HEK293 (cell line): Measurements from ENCODE around the gene LRRFIP1.

Source experiments
- GLI4 ChIP-seq: fragments of 450-650 bp; formaldehyde crosslinking; IDR thresholded peaks from 2 replicates; pipeline ENCODE4 v1.5.1; 2016; ENCODE audit warnings: missing biosample characterization, missing genetic modification characterization
- HOXA7 ChIP-seq: sonication (generic); formaldehyde crosslinking; IDR thresholded peaks from 2 replicates; pipeline ENCODE4 v1.8.1; 2022; ENCODE audit warnings: missing genetic modification reagents, borderline replicate concordance
- HOXC10 ChIP-seq: sonication (generic); formaldehyde crosslinking; IDR thresholded peaks from 2 replicates; pipeline ENCODE4 v1.8.1; 2023; ENCODE audit warnings: mild to moderate bottlenecking, missing genetic modification reagents
- TCF7L2 ChIP-seq: IDR thresholded peaks from 2 replicates; pipeline ENCODE4 v1.6.1; 2011; ENCODE audit warnings: low read depth, mild to moderate bottlenecking, inconsistent platforms, low read length, moderate library complexity, borderline replicate concordance
- ZBTB48 ChIP-seq: fragments of 450-650 bp; formaldehyde crosslinking; IDR thresholded peaks from 2 replicates; pipeline ENCODE4 v1.5.1; 2016; ENCODE audit warnings: missing biosample characterization, missing genetic modification characterization
- ZFP41 ChIP-seq: fragments of 450-650 bp; formaldehyde crosslinking; IDR thresholded peaks from 2 replicates; pipeline ENCODE4 v1.5.1; 2016; ENCODE audit warnings: missing biosample characterization, missing genetic modification characterization, borderline replicate concordance
- ZNF121 ChIP-seq: fragments of 450-650 bp; formaldehyde crosslinking; IDR thresholded peaks from 2 replicates; pipeline ENCODE4 v1.5.1; 2016; ENCODE audit warnings: missing biosample characterization, missing genetic modification characterization
- ZNF138 ChIP-seq: fragments of 450-650 bp; formaldehyde crosslinking; IDR thresholded peaks from 2 replicates; pipeline ENCODE4 v1.5.1; 2016; ENCODE audit warnings: missing biosample characterization, missing genetic modification characterization, borderline replicate concordance
- ZNF175 ChIP-seq: fragments of 450-650 bp; formaldehyde crosslinking; IDR thresholded peaks from 2 replicates; pipeline ENCODE4 v1.5.1; 2016; ENCODE audit warnings: missing biosample characterization, missing genetic modification characterization
- ZNF341 ChIP-seq: fragments of 450-650 bp; formaldehyde crosslinking; IDR thresholded peaks from 2 replicates; pipeline ENCODE4; 2016; ENCODE audit warnings: low read depth, missing biosample characterization, missing genetic modification characterization
- ZNF623 ChIP-seq: fragments of 450-650 bp; formaldehyde crosslinking; IDR thresholded peaks from 2 replicates; pipeline ENCODE4 v1.5.1; 2016; ENCODE audit warnings: missing biosample characterization, missing genetic modification characterization
- ZNF629 ChIP-seq: fragments of 450-650 bp; formaldehyde crosslinking; IDR thresholded peaks from 2 replicates; pipeline ENCODE4 v1.5.1; 2017; ENCODE audit warnings: missing biosample characterization, missing genetic modification characterization
- ZNF658 ChIP-seq: fragments of 450-650 bp; formaldehyde crosslinking; IDR thresholded peaks from 2 replicates; pipeline ENCODE4; 2016; ENCODE audit warnings: missing biosample characterization, missing genetic modification characterization
- ZNF670 ChIP-seq: fragments of 450-650 bp; formaldehyde crosslinking; IDR thresholded peaks from 2 replicates; pipeline ENCODE4 v1.5.1; 2016; ENCODE audit warnings: missing biosample characterization, missing genetic modification characterization, low read depth
- ZSCAN16 ChIP-seq: fragments of 450-650 bp; formaldehyde crosslinking; IDR thresholded peaks from 2 replicates; pipeline ENCODE4 v1.5.1; 2016; ENCODE audit warnings: missing biosample characterization, missing genetic modification characterization
- TF ChIP-seq, protein P1 (sequence below): fragments of 450-650 bp; formaldehyde crosslinking; IDR thresholded peaks from 2 replicates; pipeline ENCODE4 v1.5.1; 2016; ENCODE audit warnings: missing biosample characterization, missing genetic modification characterization, low read depth
- TF ChIP-seq, protein P2 (sequence below): fragments of 450-650 bp; formaldehyde crosslinking; conservative IDR thresholded peaks from 2 replicates; pipeline ENCODE4 v1.5.1; 2016; ENCODE audit warnings: low read depth, missing biosample characterization, missing genetic modification characterization
- TF ChIP-seq, protein P3 (sequence below): fragments of 450-650 bp; formaldehyde crosslinking; IDR thresholded peaks from 2 replicates; pipeline ENCODE4 v1.5.1; 2016; ENCODE audit warnings: missing biosample characterization, missing genetic modification characterization
- TF ChIP-seq, protein P4 (sequence below): fragments of 450-650 bp; formaldehyde crosslinking; IDR thresholded peaks from 2 replicates; pipeline ENCODE4 v1.5.1; 2016; ENCODE audit warnings: missing biosample characterization, missing genetic modification characterization
- TF ChIP-seq, protein P5 (sequence below): fragments of 450-650 bp; formaldehyde crosslinking; IDR thresholded peaks from 2 replicates; pipeline ENCODE4 v1.5.1; 2017; ENCODE audit warnings: missing biosample characterization, missing genetic modification characterization
- TF ChIP-seq, protein P6 (sequence below): fragments of 450-650 bp; formaldehyde crosslinking; IDR thresholded peaks from 2 replicates; pipeline ENCODE4 v1.5.1; 2016; ENCODE audit warnings: missing biosample characterization, missing genetic modification characterization, borderline replicate concordance
- TF ChIP-seq, protein P7 (sequence below): fragments of 450-650 bp; IDR thresholded peaks from 2 replicates; pipeline ENCODE4 v1.5.1; 2018; ENCODE audit warnings: missing biosample characterization, missing genetic modification characterization

Gene LRRFIP1

DNA sequence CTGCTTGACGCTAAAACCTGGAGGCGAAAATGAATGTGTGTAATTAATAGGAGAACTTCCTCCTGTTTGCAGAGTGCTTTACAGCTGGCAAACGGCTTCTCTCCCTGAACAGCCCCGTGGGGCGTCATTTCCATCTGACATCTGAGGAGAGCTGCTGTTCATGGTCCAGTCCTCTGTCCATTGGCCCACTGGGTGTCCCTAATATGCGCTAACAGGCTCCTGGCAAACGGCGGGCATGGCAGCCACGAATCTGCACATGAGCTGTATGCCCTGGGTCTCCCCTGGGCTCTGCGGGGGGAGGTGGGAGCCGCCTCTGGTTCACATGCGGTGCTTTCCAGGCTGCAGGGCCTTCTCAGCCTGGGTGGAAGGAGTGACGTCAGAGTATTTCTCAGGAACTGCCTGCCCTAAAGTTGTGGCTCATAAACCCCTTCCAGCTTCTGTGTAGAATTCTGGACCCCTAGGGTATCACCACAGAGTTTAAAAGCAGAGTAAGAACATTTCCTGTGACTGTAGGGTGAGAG lies 73.2 kb downstream of the LRRFIP1 start (continued):
- TF ChIP-seq, protein P1, sequence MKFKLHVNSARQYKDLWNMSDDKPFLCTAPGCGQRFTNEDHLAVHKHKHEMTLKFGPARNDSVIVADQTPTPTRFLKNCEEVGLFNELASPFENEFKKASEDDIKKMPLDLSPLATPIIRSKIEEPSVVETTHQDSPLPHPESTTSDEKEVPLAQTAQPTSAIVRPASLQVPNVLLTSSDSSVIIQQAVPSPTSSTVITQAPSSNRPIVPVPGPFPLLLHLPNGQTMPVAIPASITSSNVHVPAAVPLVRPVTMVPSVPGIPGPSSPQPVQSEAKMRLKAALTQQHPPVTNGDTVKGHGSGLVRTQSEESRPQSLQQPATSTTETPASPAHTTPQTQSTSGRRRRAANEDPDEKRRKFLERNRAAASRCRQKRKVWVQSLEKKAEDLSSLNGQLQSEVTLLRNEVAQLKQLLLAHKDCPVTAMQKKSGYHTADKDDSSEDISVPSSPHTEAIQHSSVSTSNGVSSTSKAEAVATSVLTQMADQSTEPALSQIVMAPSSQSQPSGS (tag by site-specific recombination) = peak; percentile 96
- no peak for TF ChIP-seq HOXC10 (CRISPR knock-in tag)
- TF ChIP-seq, protein P2, sequence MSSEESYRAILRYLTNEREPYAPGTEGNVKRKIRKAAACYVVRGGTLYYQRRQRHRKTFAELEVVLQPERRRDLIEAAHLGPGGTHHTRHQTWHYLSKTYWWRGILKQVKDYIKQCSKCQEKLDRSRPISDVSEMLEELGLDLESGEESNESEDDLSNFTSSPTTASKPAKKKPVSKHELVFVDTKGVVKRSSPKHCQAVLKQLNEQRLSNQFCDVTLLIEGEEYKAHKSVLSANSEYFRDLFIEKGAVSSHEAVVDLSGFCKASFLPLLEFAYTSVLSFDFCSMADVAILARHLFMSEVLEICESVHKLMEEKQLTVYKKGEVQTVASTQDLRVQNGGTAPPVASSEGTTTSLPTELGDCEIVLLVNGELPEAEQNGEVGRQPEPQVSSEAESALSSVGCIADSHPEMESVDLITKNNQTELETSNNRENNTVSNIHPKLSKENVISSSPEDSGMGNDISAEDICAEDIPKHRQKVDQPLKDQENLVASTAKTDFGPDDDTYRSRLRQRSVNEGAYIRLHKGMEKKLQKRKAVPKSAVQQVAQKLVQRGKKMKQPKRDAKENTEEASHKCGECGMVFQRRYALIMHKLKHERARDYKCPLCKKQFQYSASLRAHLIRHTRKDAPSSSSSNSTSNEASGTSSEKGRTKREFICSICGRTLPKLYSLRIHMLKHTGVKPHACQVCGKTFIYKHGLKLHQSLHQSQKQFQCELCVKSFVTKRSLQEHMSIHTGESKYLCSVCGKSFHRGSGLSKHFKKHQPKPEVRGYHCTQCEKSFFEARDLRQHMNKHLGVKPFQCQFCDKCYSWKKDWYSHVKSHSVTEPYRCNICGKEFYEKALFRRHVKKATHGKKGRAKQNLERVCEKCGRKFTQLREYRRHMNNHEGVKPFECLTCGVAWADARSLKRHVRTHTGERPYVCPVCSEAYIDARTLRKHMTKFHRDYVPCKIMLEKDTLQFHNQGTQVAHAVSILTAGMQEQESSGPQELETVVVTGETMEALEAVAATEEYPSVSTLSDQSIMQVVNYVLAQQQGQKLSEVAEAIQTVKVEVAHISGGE = no peak
- TF ChIP-seq, protein P3, sequence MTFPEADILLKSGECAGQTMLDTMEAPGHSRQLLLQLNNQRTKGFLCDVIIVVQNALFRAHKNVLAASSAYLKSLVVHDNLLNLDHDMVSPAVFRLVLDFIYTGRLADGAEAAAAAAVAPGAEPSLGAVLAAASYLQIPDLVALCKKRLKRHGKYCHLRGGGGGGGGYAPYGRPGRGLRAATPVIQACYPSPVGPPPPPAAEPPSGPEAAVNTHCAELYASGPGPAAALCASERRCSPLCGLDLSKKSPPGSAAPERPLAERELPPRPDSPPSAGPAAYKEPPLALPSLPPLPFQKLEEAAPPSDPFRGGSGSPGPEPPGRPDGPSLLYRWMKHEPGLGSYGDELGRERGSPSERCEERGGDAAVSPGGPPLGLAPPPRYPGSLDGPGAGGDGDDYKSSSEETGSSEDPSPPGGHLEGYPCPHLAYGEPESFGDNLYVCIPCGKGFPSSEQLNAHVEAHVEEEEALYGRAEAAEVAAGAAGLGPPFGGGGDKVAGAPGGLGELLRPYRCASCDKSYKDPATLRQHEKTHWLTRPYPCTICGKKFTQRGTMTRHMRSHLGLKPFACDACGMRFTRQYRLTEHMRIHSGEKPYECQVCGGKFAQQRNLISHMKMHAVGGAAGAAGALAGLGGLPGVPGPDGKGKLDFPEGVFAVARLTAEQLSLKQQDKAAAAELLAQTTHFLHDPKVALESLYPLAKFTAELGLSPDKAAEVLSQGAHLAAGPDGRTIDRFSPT (tag by site-specific recombination) = peak; percentile 55; the same call in 1 of the 2 replicates
- TF ChIP-seq HOXA7 = no peak
- TF ChIP-seq ZFP41 (tag by site-specific recombination) = no peak
- TF ChIP-seq, protein P4, sequence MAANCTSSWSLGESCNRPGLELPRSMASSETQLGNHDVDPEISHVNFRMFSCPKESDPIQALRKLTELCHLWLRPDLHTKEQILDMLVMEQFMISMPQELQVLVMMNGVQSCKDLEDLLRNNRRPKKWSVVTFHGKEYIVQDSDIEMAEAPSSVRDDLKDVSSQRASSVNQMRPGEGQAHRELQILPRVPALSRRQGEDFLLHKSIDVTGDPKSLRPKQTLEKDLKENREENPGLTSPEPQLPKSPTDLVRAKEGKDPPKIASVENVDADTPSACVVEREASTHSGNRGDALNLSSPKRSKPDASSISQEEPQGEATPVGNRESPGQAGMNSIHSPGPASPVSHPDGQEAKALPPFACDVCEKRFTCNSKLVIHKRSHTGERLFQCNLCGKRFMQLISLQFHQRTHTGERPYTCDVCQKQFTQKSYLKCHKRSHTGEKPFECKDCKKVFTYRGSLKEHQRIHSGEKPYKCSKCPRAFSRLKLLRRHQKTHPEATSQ = no peak
- no peak for TF ChIP-seq ZNF121 (tag by site-specific recombination)
- no peak for TF ChIP-seq ZNF138 (tag by site-specific recombination)
- no peak for TF ChIP-seq ZNF658 (tag by site-specific recombination)
- no peak for TF ChIP-seq ZNF623 (tag by site-specific recombination)
- TF ChIP-seq ZNF341 = peak; percentile 86
- TF ChIP-seq, protein P5, sequence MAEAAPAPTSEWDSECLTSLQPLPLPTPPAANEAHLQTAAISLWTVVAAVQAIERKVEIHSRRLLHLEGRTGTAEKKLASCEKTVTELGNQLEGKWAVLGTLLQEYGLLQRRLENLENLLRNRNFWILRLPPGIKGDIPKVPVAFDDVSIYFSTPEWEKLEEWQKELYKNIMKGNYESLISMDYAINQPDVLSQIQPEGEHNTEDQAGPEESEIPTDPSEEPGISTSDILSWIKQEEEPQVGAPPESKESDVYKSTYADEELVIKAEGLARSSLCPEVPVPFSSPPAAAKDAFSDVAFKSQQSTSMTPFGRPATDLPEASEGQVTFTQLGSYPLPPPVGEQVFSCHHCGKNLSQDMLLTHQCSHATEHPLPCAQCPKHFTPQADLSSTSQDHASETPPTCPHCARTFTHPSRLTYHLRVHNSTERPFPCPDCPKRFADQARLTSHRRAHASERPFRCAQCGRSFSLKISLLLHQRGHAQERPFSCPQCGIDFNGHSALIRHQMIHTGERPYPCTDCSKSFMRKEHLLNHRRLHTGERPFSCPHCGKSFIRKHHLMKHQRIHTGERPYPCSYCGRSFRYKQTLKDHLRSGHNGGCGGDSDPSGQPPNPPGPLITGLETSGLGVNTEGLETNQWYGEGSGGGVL (tag by site-specific recombination) = no peak
- TF ChIP-seq GLI4 (tag by site-specific recombination) = no peak
- TF ChIP-seq ZNF175 = no peak
- TF ChIP-seq, protein P6, sequence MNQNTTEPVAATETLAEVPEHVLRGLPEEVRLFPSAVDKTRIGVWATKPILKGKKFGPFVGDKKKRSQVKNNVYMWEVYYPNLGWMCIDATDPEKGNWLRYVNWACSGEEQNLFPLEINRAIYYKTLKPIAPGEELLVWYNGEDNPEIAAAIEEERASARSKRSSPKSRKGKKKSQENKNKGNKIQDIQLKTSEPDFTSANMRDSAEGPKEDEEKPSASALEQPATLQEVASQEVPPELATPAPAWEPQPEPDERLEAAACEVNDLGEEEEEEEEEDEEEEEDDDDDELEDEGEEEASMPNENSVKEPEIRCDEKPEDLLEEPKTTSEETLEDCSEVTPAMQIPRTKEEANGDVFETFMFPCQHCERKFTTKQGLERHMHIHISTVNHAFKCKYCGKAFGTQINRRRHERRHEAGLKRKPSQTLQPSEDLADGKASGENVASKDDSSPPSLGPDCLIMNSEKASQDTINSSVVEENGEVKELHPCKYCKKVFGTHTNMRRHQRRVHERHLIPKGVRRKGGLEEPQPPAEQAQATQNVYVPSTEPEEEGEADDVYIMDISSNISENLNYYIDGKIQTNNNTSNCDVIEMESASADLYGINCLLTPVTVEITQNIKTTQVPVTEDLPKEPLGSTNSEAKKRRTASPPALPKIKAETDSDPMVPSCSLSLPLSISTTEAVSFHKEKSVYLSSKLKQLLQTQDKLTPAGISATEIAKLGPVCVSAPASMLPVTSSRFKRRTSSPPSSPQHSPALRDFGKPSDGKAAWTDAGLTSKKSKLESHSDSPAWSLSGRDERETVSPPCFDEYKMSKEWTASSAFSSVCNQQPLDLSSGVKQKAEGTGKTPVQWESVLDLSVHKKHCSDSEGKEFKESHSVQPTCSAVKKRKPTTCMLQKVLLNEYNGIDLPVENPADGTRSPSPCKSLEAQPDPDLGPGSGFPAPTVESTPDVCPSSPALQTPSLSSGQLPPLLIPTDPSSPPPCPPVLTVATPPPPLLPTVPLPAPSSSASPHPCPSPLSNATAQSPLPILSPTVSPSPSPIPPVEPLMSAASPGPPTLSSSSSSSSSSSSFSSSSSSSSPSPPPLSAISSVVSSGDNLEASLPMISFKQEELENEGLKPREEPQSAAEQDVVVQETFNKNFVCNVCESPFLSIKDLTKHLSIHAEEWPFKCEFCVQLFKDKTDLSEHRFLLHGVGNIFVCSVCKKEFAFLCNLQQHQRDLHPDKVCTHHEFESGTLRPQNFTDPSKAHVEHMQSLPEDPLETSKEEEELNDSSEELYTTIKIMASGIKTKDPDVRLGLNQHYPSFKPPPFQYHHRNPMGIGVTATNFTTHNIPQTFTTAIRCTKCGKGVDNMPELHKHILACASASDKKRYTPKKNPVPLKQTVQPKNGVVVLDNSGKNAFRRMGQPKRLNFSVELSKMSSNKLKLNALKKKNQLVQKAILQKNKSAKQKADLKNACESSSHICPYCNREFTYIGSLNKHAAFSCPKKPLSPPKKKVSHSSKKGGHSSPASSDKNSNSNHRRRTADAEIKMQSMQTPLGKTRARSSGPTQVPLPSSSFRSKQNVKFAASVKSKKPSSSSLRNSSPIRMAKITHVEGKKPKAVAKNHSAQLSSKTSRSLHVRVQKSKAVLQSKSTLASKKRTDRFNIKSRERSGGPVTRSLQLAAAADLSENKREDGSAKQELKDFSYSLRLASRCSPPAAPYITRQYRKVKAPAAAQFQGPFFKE = no peak
- TF ChIP-seq, protein P7, sequence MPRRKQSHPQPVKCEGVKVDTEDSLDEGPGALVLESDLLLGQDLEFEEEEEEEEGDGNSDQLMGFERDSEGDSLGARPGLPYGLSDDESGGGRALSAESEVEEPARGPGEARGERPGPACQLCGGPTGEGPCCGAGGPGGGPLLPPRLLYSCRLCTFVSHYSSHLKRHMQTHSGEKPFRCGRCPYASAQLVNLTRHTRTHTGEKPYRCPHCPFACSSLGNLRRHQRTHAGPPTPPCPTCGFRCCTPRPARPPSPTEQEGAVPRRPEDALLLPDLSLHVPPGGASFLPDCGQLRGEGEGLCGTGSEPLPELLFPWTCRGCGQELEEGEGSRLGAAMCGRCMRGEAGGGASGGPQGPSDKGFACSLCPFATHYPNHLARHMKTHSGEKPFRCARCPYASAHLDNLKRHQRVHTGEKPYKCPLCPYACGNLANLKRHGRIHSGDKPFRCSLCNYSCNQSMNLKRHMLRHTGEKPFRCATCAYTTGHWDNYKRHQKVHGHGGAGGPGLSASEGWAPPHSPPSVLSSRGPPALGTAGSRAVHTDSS (tag by site-specific recombination) = no peak
- TF ChIP-seq ZSCAN16 = no peak
- peak; percentile 69 for TF ChIP-seq ZBTB48 (tag by site-specific recombination)
- TF ChIP-seq ZNF670 = no peak
- TF ChIP-seq ZNF629 (tag by site-specific recombination) = peak; percentile 85
- TF ChIP-seq TCF7L2 = no peak
